ENCODE results near the gene ODAD4. TPM values are rescaled to one million over a fixed set of nuclear protein-coding genes. Genes with fewer than 3 reads are reported as not detected.

ODAD4 gene
- total and polyA plus RNA-seq, 2 of the 4 experiments (the other 2 are of a cell fraction): 0.38 to 0.54 TPM

- TF ChIP-seq CTCF (conservative IDR thresholded peaks at IDR 0.05; ENCODE audit: low read depth, low read length) (peak; percentile 56), MAFK (IDR thresholded peaks at IDR 0.05; ENCODE audit: low read depth, low read length) (no peak)
These were observed 29.1 kb downstream of the ODAD4 start (continued) for GRCh38 chr17:41959336-41960095.

- no peak overlapping the region for H3K4ac ChIP-seq (ENCODE audit: low read depth, low read length)
- H3K23ac ChIP-seq (ENCODE audit: low read depth, low read length): no peak overlapping the region
- no peak overlapping the region for H3K56ac ChIP-seq (ENCODE audit: extremely low read depth, insufficient read depth, low read length)
- in situ Hi-C loops (cut with MboI; ENCODE audit: low sequenced_read_pairs): loop anchor here (10.0 kb wide), 1 partner anchor 227 kb away; the partner anchor contains the start of gene HAP1
- H3K79me1 ChIP-seq (ENCODE audit: low read depth in 1 of 2, low read length in 2 of 2): peaks cover 0 to 9% of the 10 kb centered on the region in 2 experiments; a peak in 2 of 4 replicates
- intact Hi-C loops (cut with micrococcal nuclease): loop anchor here (2.0 to 5.0 kb wide), 2 partner anchors 139 to 565 kb away; no protein-coding TSS in a partner anchor
- no peaks in the 10 kb centered on the region for H3K9me3 ChIP-seq (ENCODE audit: control insufficient read depth, insufficient read depth, low read length)
- H3K4me1 ChIP-seq (ENCODE audit: control insufficient read depth, insufficient read depth, low read length): peaks cover 18% of the 10 kb centered on the region
- H4K5ac ChIP-seq (ENCODE audit: low read depth, low read length): no peak overlapping the region
- DNase-seq (no peak), ATAC-seq (ENCODE audit: low read depth) (no peak)
- H2AK9ac ChIP-seq (replicated peaks; ENCODE audit: low read depth, low read length, poor library complexity): peak overlapping the region; percentile 13
- H3K27me3 ChIP-seq (ENCODE audit: control insufficient read depth, insufficient read depth, low read length): no peaks in the 10 kb centered on the region
- dilution Hi-C loops (cut with HindIII; ENCODE audit: low sequenced_read_pairs, unreplicated experiment): no loop called here
- H3K4me3 ChIP-seq (ENCODE audit: insufficient read depth, low read depth, low read length): no peak overlapping the region
- no peak overlapping the region for H2AK5ac ChIP-seq (ENCODE audit: low read depth, low read length)
- no peak overlapping the region for H3K14ac ChIP-seq (replicated peaks; ENCODE audit: low read depth, low read length)
- ChIA-PET CTCF (interaction anchor here (0.8 to 1.6 kb wide), 2 partner anchors 58 to 152 kb away, joined by 3 to 5 read pairs; partner anchors contain the start of gene NKIRAS2), POLR2A (ENCODE audit: unreplicated experiment) (no interaction called here)
- no peak overlapping the region for H2BK15ac ChIP-seq (ENCODE audit: low read depth, low read length)
- 0 out of 2 replicates have a peak, but pooled peaks cover 5% of the 10 kb centered on the region for H3K9me1 ChIP-seq (ENCODE audit: insufficient read depth, low read length)
- H4K20me1 ChIP-seq (ENCODE audit: insufficient read depth, low read length): no peaks in the 10 kb centered on the region
- no peak overlapping the region for H2BK5ac ChIP-seq (ENCODE audit: low read depth, low read length, poor library complexity, severe bottlenecking)
- no peak overlapping the region for H2BK120ac ChIP-seq (ENCODE audit: low read depth, low read length)
- no peak overlapping the region for H4K91ac ChIP-seq (ENCODE audit: insufficient read depth, low read depth, low read length)
- no peak overlapping the region for H3K18ac ChIP-seq (ENCODE audit: low read depth, low read length)
- no peak overlapping the region for H3K4me2 ChIP-seq (ENCODE audit: low read depth, low read length)
- no TSS peak for BruUV-seq (replicated peaks)
- no peak overlapping the region for H3K27ac ChIP-seq (ENCODE audit: insufficient read depth, low read length)
- no peak overlapping the region for H4K8ac ChIP-seq (ENCODE audit: low read depth in 2 of 2, low read length in 2 of 2)
- no peak overlapping the region for H2AFZ ChIP-seq (replicated peaks; ENCODE audit: low read length, poor library complexity)
- H3K9ac ChIP-seq (ENCODE audit: low read depth, low read length): no peak overlapping the region
- no peak overlapping the region for H2BK20ac ChIP-seq (ENCODE audit: low read depth, low read length)
- H3K36me3 ChIP-seq (ENCODE audit: control insufficient read depth, insufficient read depth, low read length): no peaks in the 10 kb centered on the region
- no CpG with 5 or more reads among the region's 5 CpGs for WGBS, 2 experiments (ENCODE audit: extremely low coverage in 2 of 2, insufficient read length in 1 of 2)
- TF ChIP-seq USF2 (IDR thresholded peaks at IDR 0.05; ENCODE audit: low read depth, low read length) (no peak), RAD21 (IDR thresholded peaks at IDR 0.05; ENCODE audit: low read length) (no peak), NFE2L2 (IDR thresholded peaks at IDR 0.05; ENCODE audit: low read depth, low read length) (no peak), MAZ (IDR thresholded peaks at IDR 0.05; ENCODE audit: borderline replicate concordance, low read depth, low read length) (no peak), ELK1 (IDR thresholded peaks at IDR 0.05; ENCODE audit: borderline replicate concordance, low read depth, low read length) (no peak), FOS (IDR thresholded peaks at IDR 0.05; ENCODE audit: low read depth, low read length) (no peak), CEBPB (IDR thresholded peaks at IDR 0.05; ENCODE audit: low read depth, low read length) (no peak), POLR2A (IDR thresholded peaks at IDR 0.05; ENCODE audit: low read depth, low read length) (no peak), RFX5 (IDR thresholded peaks at IDR 0.05; ENCODE audit: low read depth, low read length) (no peak), CHD1 (IDR thresholded peaks at IDR 0.05; ENCODE audit: low read depth, low read length) (no peak), RCOR1 (IDR thresholded peaks at IDR 0.05; ENCODE audit: insufficient replicate concordance, low read length) (no peak)
These were observed 31.7 kb downstream of the ODAD4 start for GRCh38 chr17:41962111-41962510.
